Measurements from ENCODE around the gene AQP12B.
"Not testable (repeated sequence)": the region's sequence is repeated elsewhere in the genome, so short reads cannot be mapped to it uniquely, and the experiment has no call there.

The AQP12B gene

DNA sequence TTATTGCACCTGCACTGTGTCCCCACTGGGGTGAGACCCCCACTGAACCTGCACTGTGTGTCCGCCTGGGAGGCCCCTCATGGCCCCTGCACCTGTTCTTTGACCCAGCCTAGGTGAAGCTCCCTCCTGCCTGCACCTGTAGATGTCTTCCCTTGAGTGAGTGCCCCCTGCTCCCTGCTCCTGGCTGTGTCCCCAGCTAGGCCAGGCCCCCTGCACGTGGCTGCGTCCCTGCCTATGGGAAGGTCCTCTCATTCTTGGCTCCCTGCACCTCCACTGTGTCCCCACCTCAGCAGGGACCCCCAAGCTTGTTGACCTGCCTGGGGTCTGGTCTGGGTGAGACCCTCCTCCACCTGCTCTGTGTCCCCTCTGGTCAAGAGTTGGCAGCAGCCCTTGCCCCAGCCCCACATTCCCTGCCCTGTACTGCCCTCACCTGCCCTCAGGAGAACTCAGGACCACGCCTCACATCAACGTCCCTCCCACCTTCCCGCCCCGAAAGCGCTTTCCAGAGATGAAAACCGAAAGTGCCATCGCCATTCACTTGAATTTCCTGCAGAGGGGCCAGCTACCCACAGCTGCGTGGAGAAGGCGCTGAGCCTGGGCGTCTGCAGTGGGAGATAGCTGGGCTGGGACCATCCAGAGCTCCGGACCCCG, 769 bp upstream of the AQP12B start:
- DNase-seq (ENCODE audit: low read depth in 2 of 2) = not testable (repeated sequence)

DNA sequence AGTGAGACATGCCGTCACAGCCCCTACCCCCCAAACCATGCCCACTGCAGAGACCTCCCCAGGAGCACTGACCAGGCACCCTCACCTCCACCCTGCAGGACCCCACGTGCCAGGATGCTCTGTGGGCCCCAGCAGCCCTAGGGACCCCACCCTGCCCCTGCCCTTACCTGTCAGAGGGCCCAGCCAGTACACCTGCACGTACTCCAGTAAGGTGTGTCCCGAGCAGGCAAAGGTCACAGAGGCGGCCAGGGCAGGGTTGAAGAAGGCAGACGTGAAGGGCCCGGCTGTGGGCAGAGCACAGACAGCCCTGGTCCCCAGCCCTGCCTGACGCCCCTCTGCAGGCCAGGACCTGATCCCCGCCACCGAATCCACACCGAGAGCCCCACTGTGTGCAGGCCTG, 2.5 kb downstream of the AQP12B start:
- not testable (repeated sequence) for DNase-seq (ENCODE audit: low read depth in 2 of 2)

- DNase-seq (ENCODE audit: low read depth in 2 of 2) = not testable (repeated sequence)
Observed at GRCh38 chr2:240678909-240679308, 3.8 kb downstream of the AQP12B start.

- DNase-seq (ENCODE audit: low read depth in 2 of 2) = not testable (repeated sequence)
Observed at GRCh38 chr2:240678043-240678442, 4.6 kb downstream of the AQP12B start.

GRCh38 chr2:240675345-240675744, 7.3 kb downstream of the AQP12B start:
- not testable (repeated sequence) for DNase-seq (ENCODE audit: low read depth in 2 of 2)

GRCh38 chr2:240674461-240675184, 8.1 kb downstream of the AQP12B start:
- not testable (repeated sequence) for DNase-seq (ENCODE audit: low read depth in 2 of 2)

GRCh38 chr2:240672701-240673190, 9.9 kb downstream of the AQP12B start:
- DNase-seq (ENCODE audit: low read depth in 2 of 2) = no peak

- no peak for DNase-seq (ENCODE audit: low read depth in 2 of 2)
Observed at GRCh38 chr2:240672076-240672700, 10.5 kb downstream of the AQP12B start.

DNA sequence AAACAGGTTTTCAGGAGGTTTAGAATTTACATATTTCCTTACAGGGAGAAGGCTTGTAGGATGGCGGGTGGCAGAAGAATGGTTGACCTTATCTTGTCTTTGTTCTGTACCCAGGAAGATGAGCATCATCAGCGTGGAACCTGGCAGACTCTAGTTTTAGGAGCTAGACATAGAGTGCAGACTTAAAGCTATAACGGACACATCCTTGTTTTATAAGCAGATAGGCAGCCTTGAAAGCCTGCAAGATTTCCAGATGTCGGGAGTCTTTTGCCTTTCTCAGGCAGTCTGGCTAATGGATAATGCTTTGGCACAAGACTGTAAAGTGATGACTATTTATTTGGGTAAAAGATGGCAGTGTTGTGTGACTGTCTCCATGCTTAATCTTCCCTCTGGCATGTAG, 11.7 kb downstream of the AQP12B start:
- DNase-seq (ENCODE audit: low read depth in 2 of 2) = no peak

DNA sequence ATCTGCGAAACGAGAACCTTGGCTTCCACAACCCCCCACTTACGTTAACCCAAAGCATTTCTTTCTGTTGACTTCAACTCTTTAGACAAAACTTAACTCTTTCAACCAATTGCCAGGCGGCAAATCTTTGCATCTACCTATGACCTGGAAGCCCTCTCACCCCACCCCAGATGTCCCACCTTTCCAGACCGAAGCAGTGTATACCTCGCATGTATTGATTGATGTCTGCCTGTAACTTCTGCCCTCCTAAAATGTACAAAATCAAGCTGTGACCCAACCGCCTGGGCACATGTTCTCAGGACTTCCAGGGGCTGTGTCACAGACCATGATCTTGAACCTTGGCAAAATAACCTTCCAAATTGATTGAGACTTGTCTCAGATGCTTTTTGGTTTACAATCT, 12.3 kb downstream of the AQP12B start:
- no peak for DNase-seq (ENCODE audit: low read depth in 2 of 2)

- no peak for DNase-seq (ENCODE audit: low read depth in 2 of 2)
Observed at GRCh38 chr2:240664622-240665021, 18.1 kb downstream of the AQP12B start.

- DNase-seq (ENCODE audit: low read depth in 2 of 2) = no peak
Observed at GRCh38 chr2:240663546-240664190, 19.0 kb downstream of the AQP12B start.

GRCh38 chr2:240662681-240663080, 20.0 kb downstream of the AQP12B start:
- no peak for DNase-seq (ENCODE audit: low read depth in 2 of 2)

GRCh38 chr2:240659883-240660282, 22.8 kb downstream of the AQP12B start:
- not testable (repeated sequence) for DNase-seq (ENCODE audit: low read depth in 2 of 2)

GRCh38 chr2:240655931-240656886, 26.5 kb downstream of the AQP12B start:
- DNase-seq (ENCODE audit: low read depth in 2 of 2) = no peak

DNA sequence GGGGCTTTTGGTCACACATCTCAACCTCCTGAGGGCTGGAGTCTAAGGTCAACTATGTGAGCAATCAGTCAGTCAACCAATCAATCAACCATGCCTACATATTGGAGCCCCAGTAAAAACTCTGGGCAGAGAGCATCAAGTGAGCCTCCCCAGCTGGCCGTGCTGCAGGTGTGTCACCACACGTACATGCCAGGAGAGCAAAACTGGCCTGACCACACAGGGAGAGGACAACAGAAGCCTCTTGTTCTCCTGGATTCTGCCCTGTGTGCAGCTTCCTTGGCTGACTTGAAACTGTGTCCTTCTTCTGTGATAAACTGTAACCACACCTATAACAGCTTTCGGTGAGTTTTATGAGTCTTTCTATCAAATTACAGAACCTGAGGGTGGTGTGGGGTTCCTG, 31.5 kb downstream of the AQP12B start:
- no peak for DNase-seq (ENCODE audit: low read depth in 2 of 2)

GRCh38 chr2:240650254-240650965, 32.3 kb downstream of the AQP12B start:
- no peak for DNase-seq (ENCODE audit: low read depth in 2 of 2)

GRCh38 chr2:240649331-240649730, 33.4 kb downstream of the AQP12B start:
- DNase-seq (ENCODE audit: low read depth in 2 of 2) = no peak

- no peak for DNase-seq (ENCODE audit: low read depth in 2 of 2)
Observed at GRCh38 chr2:240648650-240649275, 33.9 kb downstream of the AQP12B start.

DNA sequence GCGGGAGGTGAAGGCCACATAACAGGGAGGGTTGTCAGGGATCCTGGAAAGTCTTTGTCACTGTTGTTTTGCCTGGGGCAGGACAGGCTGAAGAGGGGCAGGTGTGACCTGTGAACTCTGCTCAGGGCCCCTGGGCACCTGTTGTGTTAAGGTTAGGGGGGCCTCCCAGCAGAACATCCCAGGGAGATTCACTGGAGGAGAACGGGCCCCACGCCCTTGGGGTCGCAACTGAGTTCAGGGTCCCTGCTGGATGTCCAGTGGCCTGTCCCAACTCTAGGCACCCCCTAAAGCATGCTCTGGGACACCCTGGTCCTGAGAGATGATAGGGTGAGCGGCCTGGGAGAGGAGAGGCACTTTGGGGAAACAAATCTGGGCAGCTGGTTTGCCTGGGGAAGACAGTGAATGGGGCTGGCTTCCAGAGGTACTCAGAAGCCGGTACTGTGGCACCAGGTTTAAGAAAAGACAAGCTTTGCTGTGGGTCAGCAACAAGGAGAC, 34.5 kb downstream of the AQP12B start:
- DNase-seq (ENCODE audit: low read depth in 2 of 2) = no peak
